T1000 (cell line): Measurements from ENCODE around the gene FADS6.

Experiments used
- DNase-seq: peaks from one replicate; lab custom pipeline; 2025; ENCODE audit warnings: mixed read lengths; lab: John Stamatoyannopoulos, UW

The FADS6 gene

GRCh38 chr17:74852237-74853047, 41.0 kb downstream of the FADS6 start:
- no peak for DNase-seq

GRCh38 chr17:74851612-74852236, 41.7 kb downstream of the FADS6 start:
- no peak for DNase-seq

- DNase-seq, result no peak
Measured at GRCh38 chr17:74850914-74851313, 42.5 kb downstream of the FADS6 start.

GRCh38 chr17:74850310-74850709, 43.1 kb downstream of the FADS6 start:
- DNase-seq, result no peak

GRCh38 chr17:74848656-74849399, 44.6 kb downstream of the FADS6 start:
- no peak for DNase-seq

GRCh38 chr17:74846621-74847020, 46.8 kb downstream of the FADS6 start:
- DNase-seq, result no peak

GRCh38 chr17:74843352-74843627, 50.1 kb downstream of the FADS6 start:
- DNase-seq, result no peak

GRCh38 chr17:74842599-74843351, 50.7 kb downstream of the FADS6 start:
- no peak for DNase-seq

- no peak for DNase-seq
Measured at GRCh38 chr17:74842146-74842598, 51.3 kb downstream of the FADS6 start.

GRCh38 chr17:74840989-74841666, 52.3 kb downstream of the FADS6 start:
- DNase-seq, result no peak

- no peak for DNase-seq
Measured at GRCh38 chr17:74839990-74840852, 53.2 kb downstream of the FADS6 start.

- DNase-seq, result no peak
Measured at GRCh38 chr17:74838274-74838673, 55.2 kb downstream of the FADS6 start.

GRCh38 chr17:74836691-74837467, 56.6 kb downstream of the FADS6 start:
- no peak for DNase-seq

GRCh38 chr17:74836191-74836590, 57.2 kb downstream of the FADS6 start:
- DNase-seq, result no peak

- DNase-seq, result no peak
Measured at GRCh38 chr17:74833501-74834377, 59.7 kb downstream of the FADS6 start.

GRCh38 chr17:74832421-74832820, 61.0 kb downstream of the FADS6 start:
- DNase-seq, result no peak

- no peak for DNase-seq
Measured at GRCh38 chr17:74831444-74832146, 61.8 kb downstream of the FADS6 start.

- no peak for DNase-seq
Measured at GRCh38 chr17:74830861-74831260, 62.6 kb downstream of the FADS6 start.
